Stimulated activated naive B cell treated with anti-CD40 and anti-IgM and Interleukin-4, amounts not matched to agents 10 μg/mL and 1 μg/mL and 100 μg/mL, for 72 hours (primary cell): Measurements from ENCODE around the gene KCNK18.
A peak's percentile ranks its signal among the peaks of the same experiment; 100 is the strongest.

ENCODE experiments used
- ATAC-seq, 2 donors: fragments of 150-1000 bp; cut with Tn5 transposase; replicated peaks; 2 replicates each; pipeline ENCODE4 v1.10.0; 2021; ENCODE audit warnings: moderate library complexity in 1 of 2
- DNase-seq: peaks from one replicate; pipeline ENCODE4 v3.0.0; 2021
- H3K27ac Mint-ChIP-seq: one replicate; pipeline ENCODE4 v1.8.0; 2022; ENCODE audit warnings: mild to moderate bottlenecking, mixed read lengths
- H3K27me3 Mint-ChIP-seq, 2 donors: one replicate each; pipeline ENCODE4 v1.8.0; 2022; ENCODE audit warnings: mixed read lengths in 2 of 2
- H3K36me3 Mint-ChIP-seq, 2 donors: one replicate each; pipeline ENCODE4 v1.8.0; 2022; ENCODE audit warnings: mixed read lengths in 2 of 2, mild to moderate bottlenecking in 1 of 2
- H3K4me1 Mint-ChIP-seq, 2 donors: one replicate each; pipeline ENCODE4 v1.8.0; 2022; ENCODE audit warnings: mixed read lengths in 2 of 2, mild to moderate bottlenecking in 1 of 2
- H3K4me3 Mint-ChIP-seq, 2 donors: one replicate each; pipeline ENCODE4 v1.8.0; 2022; ENCODE audit warnings: mild to moderate bottlenecking in 2 of 2, mixed read lengths in 2 of 2, moderate library complexity in 1 of 2
- H3K9me3 Mint-ChIP-seq, 2 donors: one replicate each; pipeline ENCODE4 v1.8.0; 2022; ENCODE audit warnings: mixed read lengths in 2 of 2, mild to moderate bottlenecking in 1 of 2

Gene KCNK18

DNA sequence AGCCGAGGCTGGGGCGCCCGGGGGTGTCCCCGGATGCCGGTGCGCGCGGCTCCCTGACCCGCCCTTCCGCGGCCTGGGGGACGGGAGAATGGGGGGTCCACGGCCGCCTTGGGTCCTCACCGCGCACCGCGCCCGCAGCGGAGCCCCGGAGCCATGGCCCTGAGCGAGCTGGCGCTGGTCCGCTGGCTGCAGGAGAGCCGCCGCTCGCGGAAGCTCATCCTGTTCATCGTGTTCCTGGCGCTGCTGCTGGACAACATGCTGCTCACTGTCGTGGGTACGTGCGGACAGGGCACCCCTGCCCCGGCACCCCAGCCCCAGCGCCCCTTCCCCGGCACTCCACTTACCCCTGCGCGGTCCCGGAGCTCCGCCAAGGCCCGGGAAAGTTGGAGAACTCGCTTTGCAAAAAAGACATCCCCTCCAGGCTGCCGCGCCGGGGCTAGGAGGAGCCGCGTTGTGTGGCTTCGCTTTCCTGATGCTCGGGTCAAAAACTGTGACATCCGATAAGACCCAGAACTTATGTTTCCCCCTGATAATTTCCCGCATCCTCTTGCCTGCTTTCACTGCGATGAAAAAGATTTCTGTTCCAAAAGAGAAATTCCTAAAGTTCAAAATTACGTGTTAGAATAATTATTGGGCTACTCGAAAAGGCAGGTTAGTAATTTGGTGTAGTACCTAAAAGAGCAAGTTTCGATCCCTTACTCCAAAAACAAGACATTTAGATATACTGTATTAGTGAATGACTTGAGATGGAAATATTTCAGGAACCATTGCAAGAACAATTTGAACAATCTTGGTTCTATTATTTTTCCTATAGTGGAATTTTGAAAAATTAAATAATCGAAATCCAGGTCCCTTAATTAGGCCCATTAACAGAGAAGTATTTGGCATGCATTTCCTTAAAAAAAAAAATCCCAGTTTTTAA lies 44.5 kb downstream of the KCNK18 start:
- Mint-ChIP-seq H3K9me3 (peaks cover 5 to 14% of the 10 kb centered on the region in 2 donors), H3K27me3 (peaks cover 42 to 47% of the 10 kb centered on the region in 2 donors), H3K36me3 (no peaks in the 10 kb centered on the region), H3K27ac (peak overlapping the region; percentile 75), H3K4me3 (peak overlapping the region in 1 of 2 donors; percentile 46), H3K4me1 (peaks cover 3 to 8% of the 10 kb centered on the region in 2 donors)
- DNase-seq (no peak), ATAC-seq (no peak)

DNA sequence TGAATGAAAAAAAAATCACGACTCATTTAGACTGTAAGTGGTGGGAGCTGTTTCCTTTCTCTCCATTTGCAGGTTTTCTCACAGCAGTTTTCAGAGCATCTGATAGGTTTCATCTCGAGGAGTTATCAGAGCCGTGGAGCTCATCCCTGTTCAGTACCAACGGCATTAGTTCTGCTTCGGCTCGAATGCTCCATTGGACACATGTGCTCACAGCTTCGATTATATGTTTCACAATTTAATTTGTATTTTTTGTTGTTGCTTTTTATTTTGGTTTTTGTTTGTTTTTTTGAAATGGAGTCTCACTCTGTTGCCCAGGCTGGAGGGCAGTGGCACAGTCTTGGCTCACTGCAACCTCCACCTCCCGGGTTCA lies 45.2 kb downstream of the KCNK18 start:
- H3K9me3 Mint-ChIP-seq: peaks cover under 1 to 9% of the 10 kb centered on the region in 2 donors
- H3K36me3 Mint-ChIP-seq: no peaks in the 10 kb centered on the region
- ATAC-seq: no peak
- no peak overlapping the region for H3K4me3 Mint-ChIP-seq
- no peak overlapping the region for H3K27ac Mint-ChIP-seq
- no peak for DNase-seq
- H3K27me3 Mint-ChIP-seq: peaks cover 42 to 47% of the 10 kb centered on the region in 2 donors
- peaks cover 2 to 6% of the 10 kb centered on the region in 2 donors for H3K4me1 Mint-ChIP-seq

DNA sequence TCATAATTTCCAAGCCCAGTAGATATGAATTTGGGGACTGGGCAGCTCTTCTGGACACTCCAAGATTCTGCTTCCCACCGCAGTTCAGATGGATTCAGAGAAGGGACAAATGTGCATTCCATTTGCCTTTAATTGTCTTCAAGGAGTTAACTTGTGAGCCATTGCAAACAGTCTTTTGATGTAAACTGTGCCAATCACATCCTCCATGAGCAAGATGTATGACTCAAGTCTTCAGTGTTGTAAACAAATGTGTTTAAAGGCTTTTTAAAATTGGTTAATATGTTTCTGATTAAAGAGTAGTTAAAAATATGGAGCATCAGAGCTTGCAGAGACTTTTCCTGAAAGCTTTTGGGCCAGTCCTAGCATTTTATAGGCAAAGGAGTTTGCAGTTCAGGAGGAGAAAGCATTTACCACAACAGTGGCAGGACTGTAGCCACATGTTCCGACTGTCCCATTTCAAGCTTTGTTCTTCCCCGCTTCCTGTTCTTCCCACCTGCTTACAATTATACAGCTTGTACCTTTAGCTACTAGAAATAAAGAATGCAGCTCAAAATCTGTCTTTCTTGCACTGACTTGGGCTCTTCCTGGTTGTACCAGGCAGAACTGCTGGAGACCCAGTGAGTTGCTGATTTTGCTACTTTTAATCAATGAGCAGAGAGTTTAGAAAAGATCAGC lies 49.8 kb downstream of the KCNK18 start:
- ATAC-seq (no peak), DNase-seq (no peak)
- no peak overlapping the region for H3K27ac Mint-ChIP-seq
- no peak overlapping the region for H3K4me3 Mint-ChIP-seq
- H3K4me1 Mint-ChIP-seq: peaks cover 0 to under 1% of the 10 kb centered on the region in 2 donors
- no peaks in the 10 kb centered on the region for H3K36me3 Mint-ChIP-seq
- no peaks in the 10 kb centered on the region for H3K9me3 Mint-ChIP-seq
- peaks cover 45 to 62% of the 10 kb centered on the region in 2 donors for H3K27me3 Mint-ChIP-seq

DNA sequence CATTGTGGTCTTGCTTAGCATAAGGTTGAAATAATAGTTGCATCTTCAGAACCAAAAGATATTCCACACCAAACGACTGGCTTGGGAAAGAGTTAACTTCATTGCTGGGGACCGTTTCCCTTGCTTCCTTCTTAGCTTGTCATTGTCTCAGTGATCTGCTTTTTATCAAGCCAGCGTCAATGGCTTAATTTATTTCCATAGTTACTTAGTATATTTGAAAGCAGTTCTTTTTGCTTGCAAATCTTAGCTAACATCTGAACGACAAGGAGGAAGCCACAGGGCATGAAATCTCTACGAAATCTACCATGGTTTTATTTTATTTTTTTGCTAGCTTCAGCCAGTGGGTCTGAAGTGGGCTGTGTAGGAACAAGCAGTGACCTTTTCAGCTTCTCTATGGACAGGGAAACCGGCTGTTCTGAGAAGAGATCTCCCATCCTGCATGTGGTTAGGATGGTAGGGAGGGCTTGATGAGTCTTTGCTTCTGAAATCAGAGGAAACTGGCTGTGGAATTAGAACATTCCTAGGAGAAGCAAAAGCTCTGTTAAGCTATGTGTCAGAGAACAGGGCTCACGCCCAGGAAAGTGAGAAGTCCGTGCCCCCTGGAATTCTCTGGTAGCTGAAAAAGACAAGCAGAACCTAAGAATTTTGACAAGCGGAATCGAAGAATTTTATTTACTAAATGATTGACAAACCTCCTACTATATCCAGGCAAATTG lies 51.6 kb downstream of the KCNK18 start:
- H3K4me1 Mint-ChIP-seq: no peaks in the 10 kb centered on the region
- no peaks in the 10 kb centered on the region for H3K9me3 Mint-ChIP-seq
- DNase-seq: no peak
- H3K4me3 Mint-ChIP-seq: no peak overlapping the region
- H3K27ac Mint-ChIP-seq: no peak overlapping the region
- H3K27me3 Mint-ChIP-seq: peaks cover 33 to 44% of the 10 kb centered on the region in 2 donors
- ATAC-seq: no peak
- no peaks in the 10 kb centered on the region for H3K36me3 Mint-ChIP-seq

DNA sequence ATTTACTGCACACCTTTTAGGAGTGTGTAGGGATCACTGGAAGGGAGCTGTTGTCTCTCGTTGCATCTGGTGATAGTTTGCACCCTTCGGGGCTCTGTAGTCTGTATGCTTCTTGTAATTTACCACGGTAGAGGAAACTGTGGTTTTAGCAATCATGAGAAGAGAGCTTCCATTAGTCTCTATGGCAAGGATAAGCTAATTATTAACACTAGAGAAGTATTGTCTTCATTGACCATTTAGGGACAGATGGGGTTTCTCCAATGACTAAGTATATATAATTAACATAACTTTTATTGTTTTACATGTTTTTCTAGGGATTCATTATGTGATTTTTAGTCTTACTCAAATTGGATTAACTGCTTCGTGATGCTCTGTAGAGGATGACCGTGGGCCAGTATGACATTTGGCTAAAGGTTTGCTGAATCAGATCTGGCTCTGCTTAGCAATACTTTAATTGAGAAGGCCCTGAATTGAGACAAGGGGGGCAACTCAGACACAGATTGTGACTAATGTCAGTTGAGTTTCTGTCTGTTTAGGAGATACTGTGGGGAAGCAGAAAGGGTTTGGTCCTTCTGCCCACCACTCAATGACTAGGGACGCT lies 52.3 kb downstream of the KCNK18 start:
- no peaks in the 10 kb centered on the region for H3K4me1 Mint-ChIP-seq
- H3K27ac Mint-ChIP-seq: no peak overlapping the region
- no peak overlapping the region for H3K4me3 Mint-ChIP-seq
- H3K27me3 Mint-ChIP-seq: peaks cover 27 to 37% of the 10 kb centered on the region in 2 donors
- no peaks in the 10 kb centered on the region for H3K9me3 Mint-ChIP-seq
- DNase-seq (no peak), ATAC-seq (peak in 1 of 2 donors; percentile 31)
- no peaks in the 10 kb centered on the region for H3K36me3 Mint-ChIP-seq

DNA sequence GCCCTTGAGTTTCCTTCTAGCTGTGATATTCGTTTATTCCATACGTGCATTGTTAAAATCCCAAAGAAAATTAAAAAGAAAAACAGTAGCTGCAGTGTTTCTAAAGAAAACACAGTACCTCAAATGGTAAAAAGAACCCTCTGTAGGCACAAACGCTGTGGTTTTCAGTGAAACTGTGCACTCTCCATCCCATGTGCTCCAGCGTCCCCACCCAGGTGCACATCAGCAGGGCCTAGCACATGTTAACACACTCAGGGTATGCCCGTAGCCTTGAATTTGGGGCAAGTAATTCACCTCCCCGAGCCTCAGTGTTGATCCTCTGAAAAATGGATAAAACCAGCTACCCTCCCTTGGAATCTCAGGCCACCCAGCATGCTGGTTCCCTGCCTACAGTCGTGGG lies 53.1 kb downstream of the KCNK18 start:
- Mint-ChIP-seq H3K4me1 (no peaks in the 10 kb centered on the region), H3K27me3 (peaks cover 23 to 33% of the 10 kb centered on the region in 2 donors), H3K27ac (no peak overlapping the region), H3K9me3 (no peaks in the 10 kb centered on the region), H3K4me3 (no peak overlapping the region), H3K36me3 (no peaks in the 10 kb centered on the region)
- DNase-seq: no peak
- ATAC-seq: no peak

DNA sequence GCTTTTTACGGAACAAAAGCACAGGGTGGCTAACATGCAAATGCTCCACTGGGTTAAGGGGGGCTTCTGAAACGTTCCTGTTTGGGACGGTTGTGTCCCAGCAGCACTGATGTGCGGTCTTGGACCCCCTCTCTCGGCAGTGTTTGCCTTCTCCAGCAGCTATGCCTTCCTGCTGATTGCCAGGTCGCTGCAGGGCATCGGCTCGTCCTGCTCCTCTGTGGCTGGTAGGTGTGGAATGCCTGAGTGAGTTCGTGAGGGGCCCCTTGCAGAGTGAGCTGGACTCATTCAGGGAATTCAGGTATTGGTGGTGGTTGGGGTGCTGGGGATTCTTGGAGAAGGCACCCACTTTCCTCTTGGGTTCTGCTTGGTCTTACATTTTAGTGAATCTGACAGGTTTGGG lies 56.6 kb downstream of the KCNK18 start:
- H3K9me3 Mint-ChIP-seq: no peaks in the 10 kb centered on the region
- H3K4me1 Mint-ChIP-seq: no peaks in the 10 kb centered on the region
- no peak overlapping the region for H3K27ac Mint-ChIP-seq
- no peaks in the 10 kb centered on the region for H3K36me3 Mint-ChIP-seq
- DNase-seq (no peak), ATAC-seq (no peak)
- no peak overlapping the region for H3K4me3 Mint-ChIP-seq
- peaks cover 24 to 26% of the 10 kb centered on the region in 2 donors for H3K27me3 Mint-ChIP-seq

DNA sequence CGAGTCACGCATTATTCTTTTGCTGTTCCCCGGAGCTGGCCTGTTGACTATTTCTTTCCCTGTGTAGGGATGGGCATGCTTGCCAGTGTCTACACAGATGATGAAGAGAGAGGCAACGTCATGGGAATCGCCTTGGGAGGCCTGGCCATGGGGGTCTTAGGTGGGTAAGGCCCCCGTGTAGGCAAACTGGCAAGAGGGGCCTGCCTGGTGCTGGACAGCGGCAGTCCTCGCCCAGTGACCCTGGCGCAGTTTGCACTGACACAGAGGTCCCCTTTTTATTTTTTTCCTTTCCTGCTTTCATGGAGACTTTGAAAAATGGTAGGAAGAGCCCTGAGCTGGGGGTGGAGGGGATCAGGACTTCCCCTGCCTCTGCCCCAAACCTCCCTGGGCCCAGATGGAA lies 57.0 kb downstream of the KCNK18 start:
- no peak for DNase-seq
- H3K4me3 Mint-ChIP-seq: no peak overlapping the region
- H3K27ac Mint-ChIP-seq: no peak overlapping the region
- no peak for ATAC-seq
- peaks cover 23 to 25% of the 10 kb centered on the region in 2 donors for H3K27me3 Mint-ChIP-seq
- peaks cover 0 to 2% of the 10 kb centered on the region in 2 donors for H3K4me1 Mint-ChIP-seq
- no peaks in the 10 kb centered on the region for H3K9me3 Mint-ChIP-seq
- no peaks in the 10 kb centered on the region for H3K36me3 Mint-ChIP-seq

DNA sequence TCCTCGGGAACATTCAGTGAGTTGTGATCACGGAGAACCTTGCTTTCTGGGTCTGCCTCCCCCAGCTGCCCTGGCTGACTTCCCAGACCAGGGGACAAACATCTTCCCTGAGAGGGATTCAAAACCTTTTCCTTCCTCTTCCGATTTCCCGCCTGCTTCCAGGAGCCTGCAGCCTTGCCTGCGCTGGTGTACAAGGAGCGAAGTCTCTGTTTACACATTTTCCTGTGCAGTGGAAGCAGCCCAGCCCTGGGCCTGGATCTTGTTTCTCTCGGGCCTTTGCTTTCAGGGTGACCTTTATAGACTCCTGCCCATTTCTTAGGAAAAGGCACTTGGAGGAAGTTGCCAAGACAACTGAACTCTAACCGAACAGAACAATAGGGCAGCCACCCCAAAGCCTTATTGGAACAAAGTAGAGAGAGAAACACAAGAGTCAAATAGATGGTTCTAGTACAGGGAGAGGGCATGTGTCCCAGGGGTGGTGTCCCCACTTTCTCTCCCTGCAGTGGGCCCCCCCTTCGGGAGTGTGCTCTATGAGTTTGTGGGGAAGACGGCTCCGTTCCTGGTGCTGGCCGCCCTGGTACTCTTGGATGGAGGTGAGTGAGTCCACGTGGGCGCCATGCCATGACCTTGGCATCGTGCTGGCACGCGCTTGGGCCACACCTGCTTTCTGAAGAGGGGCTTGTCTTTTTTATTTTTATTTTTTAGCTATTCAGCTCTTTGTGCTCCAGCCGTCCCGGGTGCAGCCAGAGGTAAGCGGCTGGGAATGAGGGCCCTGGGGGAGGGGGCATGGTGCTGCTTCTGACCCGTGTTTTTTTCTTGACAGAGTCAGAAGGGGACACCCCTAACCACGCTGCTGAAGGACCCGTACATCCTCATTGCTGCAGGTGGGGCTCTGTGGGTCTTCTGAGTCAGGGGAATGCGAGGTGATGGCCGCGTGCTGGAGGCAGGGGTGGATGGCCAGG lies 57.8 kb downstream of the KCNK18 start:
- no peak overlapping the region for H3K27ac Mint-ChIP-seq

DNA sequence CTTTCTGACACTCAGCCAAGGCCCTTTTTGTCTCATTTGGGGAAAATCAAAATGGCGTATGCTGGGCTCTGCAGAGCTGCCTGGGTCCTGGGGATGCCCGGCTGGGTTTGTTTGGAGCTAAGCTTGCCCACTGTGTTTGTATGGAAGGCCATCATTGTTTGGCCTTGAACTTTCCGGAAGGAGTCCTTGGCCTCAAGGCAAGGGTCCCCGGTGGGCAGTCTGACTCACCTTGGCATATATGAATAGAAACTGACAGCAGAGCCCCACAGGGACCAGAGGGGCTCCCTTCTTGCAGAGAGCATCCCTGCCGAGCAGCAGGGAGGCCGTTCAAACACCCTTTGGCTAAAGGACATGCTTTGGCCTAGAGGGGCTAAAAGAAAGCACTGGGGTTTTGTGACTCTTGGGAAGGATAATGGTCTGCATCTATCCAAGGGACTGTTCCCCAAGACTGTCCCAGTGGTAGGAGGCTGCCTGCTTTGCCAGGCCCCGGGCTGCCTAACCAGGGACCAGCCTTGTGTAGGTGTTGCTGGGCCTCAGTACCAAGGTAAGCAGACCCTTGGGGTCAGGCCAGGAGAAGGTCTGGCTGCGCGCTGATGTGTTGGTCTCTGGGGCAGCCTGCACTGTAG lies 58.7 kb downstream of the KCNK18 start:
- H3K27ac Mint-ChIP-seq: no peak overlapping the region
- H3K4me1 Mint-ChIP-seq: peaks cover 0 to 4% of the 10 kb centered on the region in 2 donors
- ATAC-seq (no peak), DNase-seq (no peak)
- H3K4me3 Mint-ChIP-seq: no peak overlapping the region
- no peaks in the 10 kb centered on the region for H3K36me3 Mint-ChIP-seq
- H3K27me3 Mint-ChIP-seq: peaks cover 25 to 29% of the 10 kb centered on the region in 2 donors
- no peaks in the 10 kb centered on the region for H3K9me3 Mint-ChIP-seq

More for the DNA sequence above, 57.8 kb downstream of the KCNK18 start:
- no peak for DNase-seq
- peaks cover 0 to 4% of the 10 kb centered on the region in 2 donors for H3K4me1 Mint-ChIP-seq
- H3K36me3 Mint-ChIP-seq: no peaks in the 10 kb centered on the region
- no peak for ATAC-seq
- peaks cover 27 to 28% of the 10 kb centered on the region in 2 donors for H3K27me3 Mint-ChIP-seq
- no peak overlapping the region for H3K4me3 Mint-ChIP-seq
- H3K9me3 Mint-ChIP-seq: no peaks in the 10 kb centered on the region

DNA sequence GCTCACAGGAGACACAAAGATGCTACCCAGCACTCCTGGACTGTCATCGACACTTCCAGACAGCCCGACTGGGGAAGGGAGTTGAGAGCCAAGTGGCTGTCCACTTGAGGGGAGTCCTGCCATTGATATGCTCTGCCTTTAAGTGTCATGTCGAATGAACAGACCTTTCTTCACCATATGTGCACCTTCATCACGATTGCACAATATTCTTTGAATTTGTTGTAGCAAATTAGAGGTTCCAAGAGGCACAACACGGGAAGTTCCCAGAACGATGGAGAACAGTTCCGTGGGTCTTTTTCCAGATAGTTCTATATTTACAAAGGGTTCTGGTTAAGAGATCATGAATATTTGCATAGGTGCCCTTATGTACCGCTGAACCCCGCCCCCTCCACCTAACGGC lies 59.6 kb downstream of the KCNK18 start:
- Mint-ChIP-seq H3K9me3 (no peaks in the 10 kb centered on the region), H3K36me3 (no peaks in the 10 kb centered on the region), H3K4me3 (no peak overlapping the region), H3K27ac (no peak overlapping the region), H3K27me3 (peaks cover 27 to 31% of the 10 kb centered on the region in 2 donors), H3K4me1 (peaks cover 0 to 4% of the 10 kb centered on the region in 2 donors)
- no peak for ATAC-seq
- no peak for DNase-seq

DNA sequence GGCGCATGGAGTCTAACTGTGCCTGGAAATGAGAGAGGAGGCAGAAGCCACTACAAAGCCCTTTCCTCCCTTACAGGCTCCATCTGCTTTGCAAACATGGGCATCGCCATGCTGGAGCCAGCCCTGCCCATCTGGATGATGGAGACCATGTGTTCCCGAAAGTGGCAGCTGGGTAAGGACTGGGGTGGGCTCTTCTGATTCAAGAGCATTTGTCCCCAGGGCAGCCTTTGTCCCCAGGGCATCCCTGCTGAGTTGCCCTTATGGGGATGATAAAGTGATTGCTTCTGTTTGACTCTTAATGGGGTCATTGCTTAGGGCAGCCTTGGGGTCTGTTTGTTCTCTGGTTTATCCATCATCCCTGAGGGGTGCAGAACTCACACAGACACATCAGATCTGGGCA lies 60.4 kb downstream of the KCNK18 start:
- ATAC-seq (no peak), DNase-seq (no peak)
- Mint-ChIP-seq H3K36me3 (no peaks in the 10 kb centered on the region), H3K9me3 (no peaks in the 10 kb centered on the region), H3K27ac (no peak overlapping the region), H3K4me3 (no peak overlapping the region), H3K4me1 (peaks cover 0 to 4% of the 10 kb centered on the region in 2 donors), H3K27me3 (peaks cover 30 to 31% of the 10 kb centered on the region in 2 donors)

DNA sequence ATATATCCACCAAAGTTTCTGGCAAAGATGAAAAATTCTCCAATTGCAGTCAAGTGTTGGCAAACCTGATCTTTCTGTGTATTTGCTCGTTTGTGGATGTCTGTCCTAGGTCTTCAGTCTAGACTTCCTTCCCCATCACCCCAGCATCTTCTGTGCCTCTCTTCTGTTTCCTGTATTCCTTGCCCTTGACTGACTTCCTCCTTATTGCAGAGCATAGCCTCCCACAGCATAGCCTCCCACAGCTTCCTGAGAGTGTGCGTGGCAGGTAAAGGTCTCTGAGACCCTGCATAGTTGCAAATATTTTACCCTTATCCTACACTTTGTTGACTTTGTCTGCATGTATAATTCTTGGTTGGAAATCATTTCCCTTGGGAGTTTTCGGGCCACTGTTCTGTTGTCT lies 62.0 kb downstream of the KCNK18 start:
- Mint-ChIP-seq H3K27ac (no peak overlapping the region), H3K4me1 (peaks cover 0 to 4% of the 10 kb centered on the region in 2 donors), H3K9me3 (no peaks in the 10 kb centered on the region), H3K27me3 (peaks cover 30 to 31% of the 10 kb centered on the region in 2 donors), H3K36me3 (no peaks in the 10 kb centered on the region), H3K4me3 (no peak overlapping the region)
- no peak for ATAC-seq
- no peak for DNase-seq
